ENCODE results near the gene PGAP6. TPM values are rescaled to one million over a fixed set of nuclear protein-coding genes. Genes with fewer than 3 reads are reported as not detected.
"Not testable (repeated sequence)": the region's sequence is repeated elsewhere in the genome, so short reads cannot be mapped to it uniquely, and the experiment has no call there.

The PGAP6 gene
- total and polyA plus RNA-seq, 5 donors from 2014 or later = 7.8 to 71.4 (median 42.5) TPM

DNA sequence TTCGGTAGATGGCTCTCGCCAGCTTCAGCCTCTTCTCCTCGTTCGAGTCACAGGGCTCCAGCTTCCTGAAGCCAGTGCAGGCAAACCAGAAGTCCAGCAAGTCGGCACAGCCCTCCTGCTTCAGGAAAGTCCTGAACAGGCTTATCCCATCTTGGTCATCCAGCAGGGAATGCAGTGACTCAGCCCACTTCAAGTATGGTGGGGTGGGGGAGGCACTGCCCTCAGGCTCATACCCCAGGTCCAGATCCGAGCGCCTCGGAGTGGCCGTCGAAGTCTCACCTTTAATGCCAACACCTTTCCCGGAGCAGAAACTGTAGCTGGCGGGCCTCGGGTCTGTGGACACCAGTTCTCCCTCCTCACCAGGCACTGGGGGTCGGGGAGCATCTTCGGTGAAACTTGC, 35.2 kb downstream of the PGAP6 start:
- no peaks in the 10 kb centered on the region for H3K27me3 ChIP-seq (ENCODE audit: control insufficient read depth, insufficient read depth, low read length)
- no peak overlapping the region for H3K27ac ChIP-seq (ENCODE audit: insufficient read depth, low read length, poor library complexity, severe bottlenecking)
- Mint-ChIP-seq H3K27me3 (no peaks in the 10 kb centered on the region), H3K4me3 (peak overlapping the region in 1 of 4 donors; percentile 49), H3K4me1 (peaks cover 14 to 88% (median 63%) of the 10 kb centered on the region in 4 donors), H3K27ac (peak overlapping the region in 2 of 3 donors; percentile 31 to 57), H3K9me3 (no peaks in the 10 kb centered on the region), H3K36me3 (peaks cover 29% of the 10 kb centered on the region)
- H3K9me3 ChIP-seq (ENCODE audit: control insufficient read depth in 2 of 2, low read length in 2 of 2) = no peaks in the 10 kb centered on the region
- DNase-seq (no peak), ATAC-seq (ENCODE audit: low read depth in 2 of 2) (no peak)
- H3K36me3 ChIP-seq (ENCODE audit: control insufficient read depth, insufficient read depth, low read length) = peaks cover 40% of the 10 kb centered on the region
- no peak overlapping the region for H3K4me3 ChIP-seq (ENCODE audit: low read depth, low read length)
- peaks cover 18% of the 10 kb centered on the region for H3K4me1 ChIP-seq (ENCODE audit: control insufficient read depth, insufficient read depth, low read length, poor library complexity, severe bottlenecking)

DNA sequence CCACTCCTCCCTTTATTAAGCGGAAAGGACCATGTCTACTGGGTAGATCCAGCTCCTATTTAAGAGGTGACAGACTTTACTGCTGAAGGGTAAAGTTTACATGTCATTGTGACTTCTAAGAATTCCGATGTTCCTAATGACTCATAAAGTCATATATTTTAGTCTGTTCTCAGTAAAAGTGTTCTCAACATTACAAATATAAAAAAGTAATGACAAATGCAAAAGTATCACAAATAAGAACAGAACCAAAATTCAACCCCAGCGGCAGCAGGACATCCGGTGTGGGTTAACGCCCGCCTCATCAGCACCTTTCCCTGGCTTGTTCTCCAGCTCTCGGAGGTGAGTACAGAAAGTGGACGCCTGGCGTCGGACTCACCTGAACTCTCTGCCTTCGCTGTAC, 36.0 kb downstream of the PGAP6 start:
- Mint-ChIP-seq H3K4me1 (peaks cover 14 to 81% (median 60%) of the 10 kb centered on the region in 4 donors), H3K9me3 (no peaks in the 10 kb centered on the region), H3K36me3 (peaks cover 29% of the 10 kb centered on the region), H3K27ac (peak overlapping the region in 1 of 3 donors; percentile 35), H3K27me3 (no peaks in the 10 kb centered on the region), H3K4me3 (peak overlapping the region in 2 of 4 donors; percentile 38 to 49)
- DNase-seq (peak in 1 of 3 donors; percentile 55), ATAC-seq (ENCODE audit: low read depth in 2 of 2) (peak in 1 of 2 donors; percentile 40)
- Histone ChIP-seq H3K9me3 (ENCODE audit: control insufficient read depth in 2 of 2, low read length in 2 of 2) (no peaks in the 10 kb centered on the region), H3K27ac (ENCODE audit: insufficient read depth, low read length, poor library complexity, severe bottlenecking) (no peak overlapping the region), H3K27me3 (ENCODE audit: control insufficient read depth, insufficient read depth, low read length) (no peaks in the 10 kb centered on the region), H3K4me1 (ENCODE audit: control insufficient read depth, insufficient read depth, low read length, poor library complexity, severe bottlenecking) (peaks cover 14% of the 10 kb centered on the region), H3K36me3 (ENCODE audit: control insufficient read depth, insufficient read depth, low read length) (peaks cover 40% of the 10 kb centered on the region), H3K4me3 (ENCODE audit: low read depth, low read length) (peak overlapping the region; percentile 19)

- ATAC-seq (ENCODE audit: low read depth in 2 of 2) = no peak
- peaks cover 34% of the 10 kb centered on the region for H3K36me3 ChIP-seq (ENCODE audit: control insufficient read depth, insufficient read depth, low read length)
Measured at GRCh38 chr16:342455-343213, 39.1 kb downstream of the PGAP6 start.

DNA sequence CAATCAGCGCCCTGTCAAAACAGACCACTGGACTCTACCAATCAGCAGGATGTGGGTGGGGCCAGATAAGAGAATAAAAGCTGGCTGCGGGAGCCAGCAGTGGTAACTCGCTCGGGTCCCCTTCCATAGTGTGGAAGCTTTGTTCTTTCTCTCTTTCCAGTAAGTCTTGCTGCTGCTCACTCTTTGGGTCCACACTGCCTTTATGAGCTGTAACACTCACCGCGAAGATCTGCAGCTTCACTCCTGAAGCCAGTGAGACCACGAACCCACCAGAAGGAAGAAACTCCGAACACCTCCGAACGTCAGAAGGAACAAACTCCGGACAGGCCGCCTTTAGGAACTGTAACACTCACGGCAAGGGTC, 39.8 kb downstream of the PGAP6 start:
- Histone ChIP-seq H3K36me3 (ENCODE audit: control insufficient read depth, insufficient read depth, low read length) (peaks cover 31% of the 10 kb centered on the region), H3K4me1 (ENCODE audit: control insufficient read depth, insufficient read depth, low read length, poor library complexity, severe bottlenecking) (peaks cover 35% of the 10 kb centered on the region)
- peak overlapping the region in 1 of 3 donors; percentile 2 for H3K27ac Mint-ChIP-seq
- not testable (repeated sequence) for ATAC-seq (ENCODE audit: low read depth in 2 of 2); H3K27ac ChIP-seq (ENCODE audit: insufficient read depth, low read length, poor library complexity, severe bottlenecking); H3K9me3 ChIP-seq (ENCODE audit: control insufficient read depth in 2 of 2, low read length in 2 of 2); DNase-seq; H3K27me3 Mint-ChIP-seq; H3K4me3 ChIP-seq (ENCODE audit: low read depth, low read length); H3K9me3 Mint-ChIP-seq; H3K27me3 ChIP-seq (ENCODE audit: control insufficient read depth, insufficient read depth, low read length)
- peaks cover 20 to 76% (median 45%) of the 10 kb centered on the region in 4 donors for H3K4me1 Mint-ChIP-seq
- H3K4me3 Mint-ChIP-seq = peak overlapping the region in 3 of 4 donors; percentile 6 to 75 (median 43)
- H3K36me3 Mint-ChIP-seq = peaks cover 22% of the 10 kb centered on the region

More at GRCh38 chr16:342455-343213, 39.1 kb downstream of the PGAP6 start:
- DNase-seq = no peak
- Histone ChIP-seq H3K4me1 (ENCODE audit: control insufficient read depth, insufficient read depth, low read length, poor library complexity, severe bottlenecking) (peaks cover 31% of the 10 kb centered on the region), H3K27ac (ENCODE audit: insufficient read depth, low read length, poor library complexity, severe bottlenecking) (no peak overlapping the region), H3K9me3 (ENCODE audit: control insufficient read depth in 2 of 2, low read length in 2 of 2) (no peaks in the 10 kb centered on the region), H3K27me3 (ENCODE audit: control insufficient read depth, insufficient read depth, low read length) (no peaks in the 10 kb centered on the region), H3K4me3 (ENCODE audit: low read depth, low read length) (no peak overlapping the region)
- Mint-ChIP-seq H3K36me3 (peaks cover 25% of the 10 kb centered on the region), H3K9me3 (no peaks in the 10 kb centered on the region), H3K4me3 (peak overlapping the region in 1 of 4 donors; percentile 75), H3K27me3 (no peaks in the 10 kb centered on the region), H3K27ac (peak overlapping the region in 1 of 3 donors; percentile 53), H3K4me1 (peaks cover 20 to 79% (median 51%) of the 10 kb centered on the region in 4 donors)

- H3K27me3 Mint-ChIP-seq; DNase-seq; H3K4me3 ChIP-seq (ENCODE audit: low read depth, low read length); H3K9me3 ChIP-seq (ENCODE audit: control insufficient read depth in 2 of 2, low read length in 2 of 2); H3K9me3 Mint-ChIP-seq; H3K27ac Mint-ChIP-seq; H3K27ac ChIP-seq (ENCODE audit: insufficient read depth, low read length, poor library complexity, severe bottlenecking); ATAC-seq (ENCODE audit: low read depth in 2 of 2); H3K27me3 ChIP-seq (ENCODE audit: control insufficient read depth, insufficient read depth, low read length): not testable (repeated sequence)
- Mint-ChIP-seq H3K4me1 (peaks cover 17 to 74% (median 45%) of the 10 kb centered on the region in 4 donors), H3K36me3 (peaks cover 21% of the 10 kb centered on the region), H3K4me3 (peak overlapping the region in 2 of 4 donors; percentile 43 to 75)
- peaks cover 25% of the 10 kb centered on the region for H3K36me3 ChIP-seq (ENCODE audit: control insufficient read depth, insufficient read depth, low read length)
- peaks cover 35% of the 10 kb centered on the region for H3K4me1 ChIP-seq (ENCODE audit: control insufficient read depth, insufficient read depth, low read length, poor library complexity, severe bottlenecking)
Measured at GRCh38 chr16:341095-341973, 40.4 kb downstream of the PGAP6 start.

- no peak overlapping the region for H3K4me3 ChIP-seq (ENCODE audit: low read depth, low read length)
- Mint-ChIP-seq H3K4me3 (peak overlapping the region in 2 of 4 donors; percentile 74 to 78), H3K4me1 (peaks cover 12 to 74% (median 44%) of the 10 kb centered on the region in 4 donors), H3K9me3 (no peaks in the 10 kb centered on the region), H3K27ac (peak overlapping the region; percentile 26 to 90 (median 79)), H3K36me3 (peaks cover 21% of the 10 kb centered on the region), H3K27me3 (no peaks in the 10 kb centered on the region)
- ATAC-seq (ENCODE audit: low read depth in 2 of 2) (no peak), DNase-seq (no peak)
- no peaks in the 10 kb centered on the region for H3K9me3 ChIP-seq (ENCODE audit: control insufficient read depth in 2 of 2, low read length in 2 of 2)
- no peaks in the 10 kb centered on the region for H3K27me3 ChIP-seq (ENCODE audit: control insufficient read depth, insufficient read depth, low read length)
- peaks cover 17% of the 10 kb centered on the region for H3K36me3 ChIP-seq (ENCODE audit: control insufficient read depth, insufficient read depth, low read length)
- peaks cover 29% of the 10 kb centered on the region for H3K4me1 ChIP-seq (ENCODE audit: control insufficient read depth, insufficient read depth, low read length, poor library complexity, severe bottlenecking)
- H3K27ac ChIP-seq (ENCODE audit: insufficient read depth, low read length, poor library complexity, severe bottlenecking) = no peak overlapping the region
Measured at GRCh38 chr16:340370-341091, 41.2 kb downstream of the PGAP6 start.

GRCh38 chr16:339680-340079, 42.1 kb downstream of the PGAP6 start:
- peaks cover 12% of the 10 kb centered on the region for H3K36me3 ChIP-seq (ENCODE audit: control insufficient read depth, insufficient read depth, low read length)
- Mint-ChIP-seq H3K9me3 (no peaks in the 10 kb centered on the region), H3K27me3 (no peaks in the 10 kb centered on the region), H3K36me3 (peaks cover 13% of the 10 kb centered on the region), H3K4me3 (peak overlapping the region; percentile 67 to 78 (median 76)), H3K4me1 (peaks cover 13 to 74% (median 46%) of the 10 kb centered on the region in 4 donors), H3K27ac (peak overlapping the region; percentile 21 to 90 (median 79))
- H3K4me1 ChIP-seq (ENCODE audit: control insufficient read depth, insufficient read depth, low read length, poor library complexity, severe bottlenecking) = peaks cover 29% of the 10 kb centered on the region
- H3K27me3 ChIP-seq (ENCODE audit: control insufficient read depth, insufficient read depth, low read length) = no peaks in the 10 kb centered on the region
- H3K27ac ChIP-seq (ENCODE audit: insufficient read depth, low read length, poor library complexity, severe bottlenecking) = no peak overlapping the region
- H3K4me3 ChIP-seq (ENCODE audit: low read depth, low read length) = peak overlapping the region; percentile 41
- no peaks in the 10 kb centered on the region for H3K9me3 ChIP-seq (ENCODE audit: control insufficient read depth in 2 of 2, low read length in 2 of 2)
- ATAC-seq (ENCODE audit: low read depth in 2 of 2) (peak; percentile 53 to 61), DNase-seq (peak in 2 of 3 donors; percentile 18 to 52)

Data from CD4-positive, CD25-positive, alpha-beta regulatory T cell (primary cell).